ENCODE measurements around the gene STARD9. TPM values are rescaled to one million over a fixed set of nuclear protein-coding genes. Genes with fewer than 3 reads are reported as not detected.

STARD9 gene
- total and polyA plus RNA-seq, 9 of the 15 experiments (the other 6 are each of a cell fraction or from before 2014, with no cell fraction given) = 0.45 to 6.0 (median 3.6) TPM

DNA sequence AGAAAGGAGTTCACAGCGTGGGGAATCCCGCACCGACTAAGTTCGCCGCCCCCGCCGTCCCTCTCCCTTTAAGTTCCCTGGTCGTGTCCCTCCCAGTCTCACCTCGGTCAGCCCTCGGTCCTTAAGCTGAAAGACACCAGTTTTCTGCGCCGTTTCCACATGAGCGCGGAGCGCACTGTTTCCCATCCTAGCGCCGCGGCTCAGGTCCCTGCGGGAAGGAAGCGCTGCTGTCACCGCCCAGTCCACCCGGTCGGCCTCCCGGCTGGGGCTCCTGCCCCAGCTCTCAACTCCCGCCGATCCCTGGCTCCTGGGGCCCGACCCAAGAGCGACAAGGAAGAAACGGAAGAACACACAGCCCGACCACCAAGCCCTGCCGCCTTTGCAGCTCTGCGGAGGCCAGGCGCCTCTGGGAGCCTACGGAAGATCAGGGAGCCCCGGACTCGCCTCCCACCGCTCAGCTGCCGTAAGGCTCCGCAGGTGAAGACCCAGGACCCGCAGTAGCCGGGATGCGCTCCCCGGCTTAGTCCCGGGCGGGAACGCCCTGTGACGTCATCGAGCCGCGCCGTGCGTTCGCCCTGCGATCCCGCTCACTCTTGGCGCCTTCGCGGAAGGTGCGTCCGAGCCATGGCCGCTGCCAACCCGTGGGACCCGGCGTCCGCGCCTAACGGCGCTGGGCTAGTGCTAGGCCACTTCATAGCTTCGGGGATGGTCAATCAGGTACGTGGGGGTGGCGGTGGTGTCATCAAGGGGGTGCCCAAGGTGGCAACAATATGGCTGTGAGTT is 27.0 kb upstream of the STARD9 start, which contains the start of the genes HAUS2 and LRRC57 (continued):
- TF ChIP-seq, protein P1, sequence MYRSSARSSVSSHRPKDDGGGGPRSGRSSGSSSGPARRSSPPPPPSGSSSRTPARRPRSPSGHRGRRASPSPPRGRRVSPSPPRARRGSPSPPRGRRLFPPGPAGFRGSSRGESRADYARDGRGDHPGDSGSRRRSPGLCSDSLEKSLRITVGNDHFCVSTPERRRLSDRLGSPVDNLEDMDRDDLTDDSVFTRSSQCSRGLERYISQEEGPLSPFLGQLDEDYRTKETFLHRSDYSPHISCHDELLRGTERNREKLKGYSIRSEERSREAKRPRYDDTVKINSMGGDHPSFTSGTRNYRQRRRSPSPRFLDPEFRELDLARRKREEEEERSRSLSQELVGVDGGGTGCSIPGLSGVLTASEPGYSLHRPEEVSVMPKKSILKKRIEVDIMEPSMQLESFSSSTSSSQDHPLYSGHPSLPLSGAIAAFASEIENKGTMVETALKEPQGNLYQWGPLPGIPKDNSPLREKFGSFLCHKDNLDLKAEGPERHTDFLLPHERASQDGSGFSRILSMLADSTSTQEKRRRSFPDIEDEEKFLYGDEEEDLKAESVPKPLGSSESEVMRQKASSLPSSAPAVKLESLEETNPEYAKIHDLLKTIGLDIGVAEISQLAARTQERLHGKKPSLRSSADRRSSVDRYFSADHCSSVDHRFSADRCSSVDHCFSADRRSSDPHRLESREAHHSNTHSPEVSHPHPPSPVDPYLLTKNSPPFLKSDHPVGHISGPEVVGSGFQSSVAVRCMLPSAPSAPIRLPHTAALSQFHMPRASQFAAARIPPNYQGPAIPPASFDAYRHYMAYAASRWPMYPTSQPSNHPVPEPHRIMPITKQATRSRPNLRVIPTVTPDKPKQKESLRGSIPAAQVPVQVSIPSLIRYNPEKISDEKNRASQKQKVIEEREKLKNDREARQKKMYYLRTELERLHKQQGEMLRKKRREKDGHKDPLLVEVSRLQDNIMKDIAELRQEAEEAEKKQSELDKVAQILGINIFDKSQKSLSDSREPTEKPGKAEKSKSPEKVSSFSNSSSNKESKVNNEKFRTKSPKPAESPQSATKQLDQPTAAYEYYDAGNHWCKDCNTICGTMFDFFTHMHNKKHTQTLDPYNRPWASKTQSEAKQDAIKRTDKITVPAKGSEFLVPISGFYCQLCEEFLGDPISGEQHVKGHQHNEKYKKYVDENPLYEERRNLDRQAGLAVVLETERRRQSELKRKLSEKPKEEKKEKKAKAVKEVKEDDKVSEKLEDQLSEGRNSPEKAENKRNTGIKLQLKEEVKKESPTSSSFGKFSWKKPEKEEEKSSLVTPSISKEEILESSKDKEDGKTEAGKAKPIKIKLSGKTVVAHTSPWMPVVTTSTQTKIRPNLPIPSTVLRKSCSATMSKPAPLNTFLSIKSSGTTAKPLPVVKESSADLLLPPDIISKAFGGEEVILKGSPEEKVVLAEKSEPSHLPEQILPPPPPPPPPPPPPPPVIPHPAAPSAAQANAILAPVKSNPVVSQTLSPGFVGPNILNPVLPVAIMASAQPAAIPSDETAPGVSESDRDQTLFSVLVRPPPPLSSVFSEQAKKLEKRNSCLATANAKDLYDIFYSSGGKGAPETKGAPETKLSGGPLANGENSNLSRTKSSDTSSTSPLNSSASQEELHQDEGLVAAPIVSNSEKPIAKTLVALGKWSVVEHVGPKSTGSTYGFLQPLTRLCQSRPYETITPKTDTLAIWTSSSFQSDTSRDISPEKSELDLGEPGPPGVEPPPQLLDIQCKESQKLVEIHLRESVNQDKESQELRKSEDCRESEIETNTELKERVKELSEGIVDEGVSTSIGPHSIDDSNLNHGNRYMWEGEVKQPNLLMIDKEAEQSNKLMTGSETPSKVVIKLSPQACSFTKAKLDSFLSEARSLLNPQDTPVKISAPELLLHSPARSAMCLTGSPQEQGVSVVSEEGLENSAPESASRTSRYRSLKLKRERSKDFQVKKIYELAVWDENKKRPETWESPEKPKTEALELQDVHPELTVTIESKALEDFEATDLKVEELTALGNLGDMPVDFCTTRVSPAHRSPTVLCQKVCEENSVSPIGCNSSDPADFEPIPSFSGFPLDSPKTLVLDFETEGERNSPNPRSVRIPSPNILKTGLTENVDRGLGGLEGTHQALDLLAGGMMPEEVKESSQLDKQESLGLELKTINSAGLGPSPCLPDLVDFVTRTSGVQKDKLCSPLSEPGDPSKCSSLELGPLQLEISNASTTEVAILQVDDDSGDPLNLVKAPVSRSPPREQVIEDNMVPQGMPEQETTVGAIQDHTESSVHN (IDR thresholded peaks at IDR 0.05; ENCODE audit: borderline replicate concordance in 1 of 2, low read depth in 1 of 2) = no peak
- peak; percentile 78; the same call in 1 of the 2 replicates for TF ChIP-seq JUN (IDR thresholded peaks at IDR 0.05; ENCODE audit: borderline replicate concordance, low read depth, low read length)
- peak; percentile 64; the same call in 1 of the 2 replicates for TF ChIP-seq JUN (CRISPR knock-in tag; IDR thresholded peaks at IDR 0.05; ENCODE audit: borderline replicate concordance)
- peak; percentile 74; the same call in 1 of the 2 replicates for TF ChIP-seq GTF2E2 (tag; IDR thresholded peaks at IDR 0.05)
- peak; percentile 32 for TF ChIP-seq NEUROD1 (IDR thresholded peaks at IDR 0.05; ENCODE audit: borderline replicate concordance, low read depth, low read length, partially characterized antibody)
- TF ChIP-seq THRB (CRISPR knock-in tag; conservative IDR thresholded peaks at IDR 0.05) = no peak
- TF ChIP-seq ZNF224 (CRISPR knock-in tag; IDR thresholded peaks at IDR 0.05) = no peak
- no peak for TF ChIP-seq MEF2D (tag; conservative IDR thresholded peaks at IDR 0.05; ENCODE audit: low read depth)
- peak; percentile 92 for TF ChIP-seq POLR2A (conservative IDR thresholded peaks at IDR 0.05)
- TF ChIP-seq ZNF212 (CRISPR knock-in tag; IDR thresholded peaks at IDR 0.05) = no peak
- no peak for TF ChIP-seq ZNF589 (CRISPR knock-in tag; IDR thresholded peaks at IDR 0.05; ENCODE audit: low read depth)
- TF ChIP-seq, protein P2, sequence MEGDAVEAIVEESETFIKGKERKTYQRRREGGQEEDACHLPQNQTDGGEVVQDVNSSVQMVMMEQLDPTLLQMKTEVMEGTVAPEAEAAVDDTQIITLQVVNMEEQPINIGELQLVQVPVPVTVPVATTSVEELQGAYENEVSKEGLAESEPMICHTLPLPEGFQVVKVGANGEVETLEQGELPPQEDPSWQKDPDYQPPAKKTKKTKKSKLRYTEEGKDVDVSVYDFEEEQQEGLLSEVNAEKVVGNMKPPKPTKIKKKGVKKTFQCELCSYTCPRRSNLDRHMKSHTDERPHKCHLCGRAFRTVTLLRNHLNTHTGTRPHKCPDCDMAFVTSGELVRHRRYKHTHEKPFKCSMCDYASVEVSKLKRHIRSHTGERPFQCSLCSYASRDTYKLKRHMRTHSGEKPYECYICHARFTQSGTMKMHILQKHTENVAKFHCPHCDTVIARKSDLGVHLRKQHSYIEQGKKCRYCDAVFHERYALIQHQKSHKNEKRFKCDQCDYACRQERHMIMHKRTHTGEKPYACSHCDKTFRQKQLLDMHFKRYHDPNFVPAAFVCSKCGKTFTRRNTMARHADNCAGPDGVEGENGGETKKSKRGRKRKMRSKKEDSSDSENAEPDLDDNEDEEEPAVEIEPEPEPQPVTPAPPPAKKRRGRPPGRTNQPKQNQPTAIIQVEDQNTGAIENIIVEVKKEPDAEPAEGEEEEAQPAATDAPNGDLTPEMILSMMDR (IDR thresholded peaks at IDR 0.05 in 2 of 3, conservative IDR thresholded peaks at IDR 0.05 in 1 of 3; ENCODE audit: insufficient read depth in 2 of 3, low read depth in 1 of 3, low read length in 3 of 3) = no peak
- TF ChIP-seq FOXK2 (conservative IDR thresholded peaks at IDR 0.05 in 1 of 2, IDR thresholded peaks at IDR 0.05 in 1 of 2; ENCODE audit: low read depth in 2 of 2) = peak in 1 of 2 experiments; percentile 40; a peak in 1 of 4 replicates
- no peak for TF ChIP-seq ZFP30 (CRISPR knock-in tag; IDR thresholded peaks at IDR 0.05; ENCODE audit: borderline replicate concordance)
